Neural crest cell (in vitro differentiated cells): Measurements from ENCODE around the gene CNTNAP2. TPM values are rescaled to one million over a fixed set of nuclear protein-coding genes. Genes with fewer than 3 reads are reported as not detected.
"Not testable (repeated sequence)": the region's sequence is repeated elsewhere in the genome, so short reads cannot be mapped to it uniquely, and the experiment has no call there.

ENCODE experiments used
- DNase-seq: peaks from one replicate; pipeline ENCODE4 v3.0.0; 2021; ENCODE audit warnings: low read depth, mixed read lengths, low spot score
- H3K27ac Mint-ChIP-seq: one replicate; pipeline ENCODE4 v1.8.0; 2021; ENCODE audit warnings: mild to moderate bottlenecking, mixed read lengths; ENCODE audit not compliant: unreplicated experiment
- H3K27me3 Mint-ChIP-seq: 2 replicates; pipeline ENCODE4 v1.8.0; 2021; ENCODE audit warnings: low read depth, mild to moderate bottlenecking, mixed read lengths
- H3K36me3 Mint-ChIP-seq: 2 replicates; pipeline ENCODE4 v1.8.0; 2021; ENCODE audit warnings: low read depth, mild to moderate bottlenecking, mixed read lengths
- H3K4me1 Mint-ChIP-seq: 2 replicates; pipeline ENCODE4 v1.8.0; 2021; ENCODE audit warnings: mixed read lengths
- H3K4me3 Mint-ChIP-seq: one replicate; pipeline ENCODE4 v1.8.0; 2021; ENCODE audit warnings: mild to moderate bottlenecking, mixed read lengths
- H3K9me3 Mint-ChIP-seq: 2 replicates; pipeline ENCODE4 v1.8.0; 2021; ENCODE audit warnings: mixed read lengths
- CTCF ChIP-seq: fragments of 200-600 bp; sonication (generic); conservative IDR thresholded peaks from 2 replicates; pipeline ENCODE4 v1.5.0; 2021; ENCODE audit warnings: antibody characterized with exemption, mild to moderate bottlenecking
- total RNA-seq: library from RNA; stranded (reverse); gene quantifications from 2 replicates; pipeline ENCODE4 v1.2.1, GENCODE V29; 2021

The CNTNAP2 gene
- total RNA-seq, 1 donor from 2014 or later: 12.9 TPM

- Mint-ChIP-seq H3K27me3 (no peaks in the 10 kb centered on the region), H3K9me3 (no peaks in the 10 kb centered on the region), H3K27ac (no peak overlapping the region), H3K4me1 (no peaks in the 10 kb centered on the region), H3K36me3 (peaks cover 2% of the 10 kb centered on the region), H3K4me3 (no peak overlapping the region)
- TF ChIP-seq CTCF: no peak
- no peak for DNase-seq
Observed at GRCh38 chr7:148412691-148413090, 2296.1 kb downstream of the CNTNAP2 start.

GRCh38 chr7:148419856-148420832 lies 2303.5 kb downstream of the CNTNAP2 start:
- Mint-ChIP-seq H3K27ac (no peak overlapping the region), H3K36me3 (no peaks in the 10 kb centered on the region), H3K9me3 (peaks cover 3% of the 10 kb centered on the region), H3K4me3 (no peak overlapping the region), H3K27me3 (no peaks in the 10 kb centered on the region), H3K4me1 (no peaks in the 10 kb centered on the region)
- TF ChIP-seq CTCF: no peak
- DNase-seq: no peak

- Mint-ChIP-seq H3K36me3 (no peaks in the 10 kb centered on the region), H3K27me3 (no peaks in the 10 kb centered on the region), H3K4me1 (no peaks in the 10 kb centered on the region), H3K27ac (no peak overlapping the region), H3K4me3 (no peak overlapping the region), H3K9me3 (peaks cover 3% of the 10 kb centered on the region)
- DNase-seq: no peak
- no peak for TF ChIP-seq CTCF
Observed at GRCh38 chr7:148422030-148422429, 2305.4 kb downstream of the CNTNAP2 start.

GRCh38 chr7:148426393-148426792 lies 2309.8 kb downstream of the CNTNAP2 start:
- not testable (repeated sequence) for H3K36me3 Mint-ChIP-seq, H3K4me3 Mint-ChIP-seq, H3K4me1 Mint-ChIP-seq, H3K9me3 Mint-ChIP-seq, DNase-seq, H3K27me3 Mint-ChIP-seq, H3K27ac Mint-ChIP-seq

- H3K27ac Mint-ChIP-seq, H3K4me1 Mint-ChIP-seq, DNase-seq, H3K4me3 Mint-ChIP-seq, H3K27me3 Mint-ChIP-seq, H3K36me3 Mint-ChIP-seq, H3K9me3 Mint-ChIP-seq: not testable (repeated sequence)
Observed at GRCh38 chr7:148430690-148431089, 2314.1 kb downstream of the CNTNAP2 start.

GRCh38 chr7:148433521-148434180 lies 2317.1 kb downstream of the CNTNAP2 start:
- no peaks in the 10 kb centered on the region for H3K27me3 Mint-ChIP-seq
- H3K9me3 Mint-ChIP-seq: peaks cover 2% of the 10 kb centered on the region
- no peak for DNase-seq
- H3K4me1 Mint-ChIP-seq: no peaks in the 10 kb centered on the region
- H3K4me3 Mint-ChIP-seq: no peak overlapping the region
- no peak for TF ChIP-seq CTCF
- no peak overlapping the region for H3K27ac Mint-ChIP-seq
- H3K36me3 Mint-ChIP-seq: no peaks in the 10 kb centered on the region
